Measurements from ENCODE around the gene ELFN2. TPM values are rescaled to one million over a fixed set of nuclear protein-coding genes. Genes with fewer than 3 reads are reported as not detected.

Gene ELFN2
- total RNA-seq, result not detected

DNA sequence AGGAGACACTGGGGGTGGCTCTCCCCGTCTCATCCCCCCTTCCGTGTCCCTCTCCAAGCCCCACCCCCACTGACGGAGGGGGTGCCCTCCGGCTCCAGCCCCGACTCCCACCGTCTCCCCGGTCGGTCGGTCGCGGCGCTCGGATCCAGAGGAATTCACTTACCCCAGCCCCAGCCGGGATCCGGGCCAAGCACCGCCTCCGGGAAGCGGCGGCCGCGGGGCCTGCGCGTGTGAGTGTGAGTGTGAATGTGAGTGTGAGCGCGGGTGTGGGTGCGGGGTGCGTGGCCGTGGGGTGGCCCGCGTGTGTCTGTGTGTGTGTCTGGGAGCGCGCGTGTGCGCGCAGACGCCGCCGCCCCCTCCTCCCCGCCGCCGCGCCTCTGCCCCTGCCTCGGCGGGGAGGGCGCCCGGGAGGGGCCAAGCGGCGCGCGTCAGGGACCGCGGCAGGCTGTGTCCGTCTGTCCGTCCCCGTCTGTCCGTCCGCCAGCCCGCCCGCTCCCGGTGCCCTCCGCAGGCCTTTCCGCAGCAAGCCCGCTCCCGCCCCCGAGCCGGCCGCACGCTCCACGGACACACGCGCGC is at the start of gene ELFN2:
Gene ELFN2, minus strand, starts transcription at position 345 of the 576 bp plus-strand sequence. CDS start 51,945 bp downstream, outside the sequence.
- ATAC-seq (ENCODE audit: insufficient number of reproducible peaks, low FRiP score, low read depth), result no peak
- no peak for TF ChIP-seq CTCF (IDR thresholded peaks at IDR 0.05)
- no peaks in the 10 kb centered on the region for H3K27me3 ChIP-seq (replicated peaks; ENCODE audit: insufficient read depth)

GRCh38 chr22:37476389-37477329 is 49.4 kb upstream of the ELFN2 start:
- H3K27ac ChIP-seq, result no peak overlapping the region
- TF ChIP-seq CTCF (IDR thresholded peaks at IDR 0.05), result no peak
- no peaks in the 10 kb centered on the region for H3K4me1 ChIP-seq (ENCODE audit: control insufficient read depth in 1 of 2, low read depth in 2 of 2)
- H3K9me3 ChIP-seq, result no peaks in the 10 kb centered on the region
- H3K36me3 ChIP-seq, result no peaks in the 10 kb centered on the region
- H3K4me3 ChIP-seq, result no peak overlapping the region
- no peak for DNase-seq (ENCODE audit: low spot score)
- ATAC-seq (ENCODE audit: insufficient number of reproducible peaks, low FRiP score, low read depth), result no peak
- peaks cover 4% of the 10 kb centered on the region for H3K27me3 ChIP-seq (replicated peaks; ENCODE audit: insufficient read depth)

More for the DNA sequence above, at the start of gene ELFN2:
- no peak for DNase-seq (ENCODE audit: low spot score)
- peaks cover 0 to 12% of the 10 kb centered on the region in 2 donors for H3K4me1 ChIP-seq (ENCODE audit: control insufficient read depth in 1 of 2, low read depth in 2 of 2)
- no peak within 1 kb of the TSS for H3K27ac ChIP-seq
- no peaks in the 10 kb centered on the region for H3K9me3 ChIP-seq
- H3K36me3 ChIP-seq, result no peaks in the 10 kb centered on the region
- peak within 1 kb of the TSS; percentile 67 for H3K4me3 ChIP-seq

- Histone ChIP-seq H3K27me3 (replicated peaks; ENCODE audit: insufficient read depth) (peaks cover 4% of the 10 kb centered on the region), H3K4me3 (no peak overlapping the region), H3K9me3 (no peaks in the 10 kb centered on the region), H3K36me3 (no peaks in the 10 kb centered on the region), H3K4me1 (ENCODE audit: control insufficient read depth in 1 of 2, low read depth in 2 of 2) (no peaks in the 10 kb centered on the region), H3K27ac (no peak overlapping the region)
- ATAC-seq (ENCODE audit: insufficient number of reproducible peaks, low FRiP score, low read depth) (no peak), DNase-seq (ENCODE audit: low spot score) (no peak)
- TF ChIP-seq CTCF (IDR thresholded peaks at IDR 0.05), result no peak
Measured at GRCh38 chr22:37474447-37475090, 47.3 kb upstream of the ELFN2 start.

GRCh38 chr22:37473437-37473946 is 46.2 kb upstream of the ELFN2 start:
- no peak overlapping the region for H3K4me3 ChIP-seq
- ATAC-seq (ENCODE audit: insufficient number of reproducible peaks, low FRiP score, low read depth) (no peak), DNase-seq (ENCODE audit: low spot score) (no peak)
- no peak overlapping the region for H3K27ac ChIP-seq
- H3K36me3 ChIP-seq, result no peaks in the 10 kb centered on the region
- H3K27me3 ChIP-seq (replicated peaks; ENCODE audit: insufficient read depth), result peaks cover 4% of the 10 kb centered on the region
- H3K9me3 ChIP-seq, result no peaks in the 10 kb centered on the region
- TF ChIP-seq CTCF (IDR thresholded peaks at IDR 0.05), result no peak
- no peaks in the 10 kb centered on the region for H3K4me1 ChIP-seq (ENCODE audit: control insufficient read depth in 1 of 2, low read depth in 2 of 2)

Data from thoracic aorta (tissue), 2 donors.